Adrenal gland (tissue), 5 donors: ENCODE data around the gene TMEM207.

Experiments
- POLR2A ChIP-seq, 2 donors: fragments of 450-650 bp; IDR thresholded peaks; one replicate each; pipeline ENCODE4 v1.6.1; 2017; ENCODE audit warnings: antibody characterized with exemption in 2 of 2, mild to moderate bottlenecking in 2 of 2, moderate library complexity in 1 of 2
- TF ChIP-seq, protein P1 (sequence below), 6 experiments: fragments of 450-650 bp in 4 of 6; fragments of 200-600 bp in 2 of 6; sonication (generic) in 1 of 6; IDR thresholded peaks; 1 replicate in 5 of 6; 2 replicates in 1 of 6; pipeline versions ENCODE4 v1.5.1 to v1.8.0; 2016 to 2021; ENCODE audit warnings: antibody characterized with exemption in 6 of 6, mild to moderate bottlenecking in 2 of 6, moderate library complexity in 1 of 6
- donor health status: DM: no; HTN: no; CAD: no.

DNA sequence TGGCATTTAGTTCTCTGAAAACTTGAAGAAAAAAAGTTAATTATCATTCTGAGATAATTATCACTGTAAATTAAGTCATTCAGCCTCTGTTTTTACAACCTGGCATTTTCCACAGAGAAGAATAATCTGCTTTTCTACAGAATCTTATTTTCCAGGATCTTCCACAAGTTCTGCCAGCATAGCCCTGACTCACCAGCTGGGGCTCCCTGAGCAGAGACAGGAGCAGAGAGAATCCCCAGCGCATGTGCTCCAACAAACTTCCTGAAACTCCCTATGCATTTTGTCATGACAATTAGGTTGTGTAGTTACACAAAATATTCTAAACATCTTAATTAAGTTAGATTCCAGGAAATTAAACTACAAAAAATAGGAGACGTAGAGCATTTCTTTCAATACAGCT is 32.1 kb upstream of the TMEM207 start:
- TF ChIP-seq, protein P1, sequence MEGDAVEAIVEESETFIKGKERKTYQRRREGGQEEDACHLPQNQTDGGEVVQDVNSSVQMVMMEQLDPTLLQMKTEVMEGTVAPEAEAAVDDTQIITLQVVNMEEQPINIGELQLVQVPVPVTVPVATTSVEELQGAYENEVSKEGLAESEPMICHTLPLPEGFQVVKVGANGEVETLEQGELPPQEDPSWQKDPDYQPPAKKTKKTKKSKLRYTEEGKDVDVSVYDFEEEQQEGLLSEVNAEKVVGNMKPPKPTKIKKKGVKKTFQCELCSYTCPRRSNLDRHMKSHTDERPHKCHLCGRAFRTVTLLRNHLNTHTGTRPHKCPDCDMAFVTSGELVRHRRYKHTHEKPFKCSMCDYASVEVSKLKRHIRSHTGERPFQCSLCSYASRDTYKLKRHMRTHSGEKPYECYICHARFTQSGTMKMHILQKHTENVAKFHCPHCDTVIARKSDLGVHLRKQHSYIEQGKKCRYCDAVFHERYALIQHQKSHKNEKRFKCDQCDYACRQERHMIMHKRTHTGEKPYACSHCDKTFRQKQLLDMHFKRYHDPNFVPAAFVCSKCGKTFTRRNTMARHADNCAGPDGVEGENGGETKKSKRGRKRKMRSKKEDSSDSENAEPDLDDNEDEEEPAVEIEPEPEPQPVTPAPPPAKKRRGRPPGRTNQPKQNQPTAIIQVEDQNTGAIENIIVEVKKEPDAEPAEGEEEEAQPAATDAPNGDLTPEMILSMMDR (IDR thresholded peaks at IDR 0.05): no peak
- TF ChIP-seq POLR2A (IDR thresholded peaks at IDR 0.05): no peak
